HG02938 (cell line): Measurements from ENCODE around the gene TRAF3IP1.
"Not testable (repeated sequence)": the region's sequence is repeated elsewhere in the genome, so short reads cannot be mapped to it uniquely, and the experiment has no call there.

Experiments
- ATAC-seq: cut with Tn5 transposase; IDR thresholded peaks from one replicate; pipeline ENCODE4 v1.9.1; 2021; ENCODE audit warnings: mild to moderate bottlenecking, moderate library complexity; ENCODE audit not compliant: unreplicated experiment

TRAF3IP1 gene

GRCh38 chr2:238305965-238306671 lies 14.2 kb upstream of the TRAF3IP1 start:
- ATAC-seq: no peak

- no peak for ATAC-seq
These were observed 13.7 kb upstream of the TRAF3IP1 start for GRCh38 chr2:238306672-238306998.

- no peak for ATAC-seq
These were observed 12.1 kb upstream of the TRAF3IP1 start for GRCh38 chr2:238308177-238308576.

- not testable (repeated sequence) for ATAC-seq
These were observed 9.6 kb upstream of the TRAF3IP1 start for GRCh38 chr2:238310721-238311120.

- no peak for ATAC-seq
These were observed 6.9 kb upstream of the TRAF3IP1 start for GRCh38 chr2:238313289-238313990.

- ATAC-seq: no peak
These were observed 6.3 kb upstream of the TRAF3IP1 start for GRCh38 chr2:238313991-238314350.

GRCh38 chr2:238314576-238314975 lies 5.7 kb upstream of the TRAF3IP1 start:
- ATAC-seq: no peak

GRCh38 chr2:238315031-238315595 lies 5.2 kb upstream of the TRAF3IP1 start:
- ATAC-seq: no peak

- peak; percentile 45 for ATAC-seq
These were observed 447 bp downstream of the TRAF3IP1 start for GRCh38 chr2:238320648-238321281.

GRCh38 chr2:238321467-238321866 lies 1.1 kb downstream of the TRAF3IP1 start:
- no peak for ATAC-seq

GRCh38 chr2:238322001-238322411 lies 1.7 kb downstream of the TRAF3IP1 start:
- ATAC-seq: no peak

- ATAC-seq: not testable (repeated sequence)
These were observed 3.9 kb downstream of the TRAF3IP1 start for GRCh38 chr2:238324248-238324647.

- ATAC-seq: no peak
These were observed 5.4 kb downstream of the TRAF3IP1 start for GRCh38 chr2:238325694-238326093.

- no peak for ATAC-seq
These were observed 6.6 kb downstream of the TRAF3IP1 start for GRCh38 chr2:238326801-238327365.

GRCh38 chr2:238327751-238328150 lies 7.4 kb downstream of the TRAF3IP1 start:
- ATAC-seq: no peak

GRCh38 chr2:238330391-238330790 lies 10.1 kb downstream of the TRAF3IP1 start:
- ATAC-seq: no peak

GRCh38 chr2:238331916-238332315 lies 11.6 kb downstream of the TRAF3IP1 start:
- no peak for ATAC-seq

GRCh38 chr2:238334885-238335284 lies 14.6 kb downstream of the TRAF3IP1 start:
- ATAC-seq: no peak

- ATAC-seq: not testable (repeated sequence)
These were observed 15.3 kb downstream of the TRAF3IP1 start for GRCh38 chr2:238335591-238335990.

GRCh38 chr2:238336151-238336550 lies 15.8 kb downstream of the TRAF3IP1 start:
- ATAC-seq: no peak

- no peak for ATAC-seq
These were observed 16.6 kb downstream of the TRAF3IP1 start for GRCh38 chr2:238336793-238337444.
